ENCODE measurements around the gene SH3PXD2B. TPM values are rescaled to one million over a fixed set of nuclear protein-coding genes. Genes with fewer than 3 reads are reported as not detected.

SH3PXD2B gene
- total RNA-seq, result 10 to 100 TPM; 26.6 to 48.7 (median 38.9) TPM

DNA sequence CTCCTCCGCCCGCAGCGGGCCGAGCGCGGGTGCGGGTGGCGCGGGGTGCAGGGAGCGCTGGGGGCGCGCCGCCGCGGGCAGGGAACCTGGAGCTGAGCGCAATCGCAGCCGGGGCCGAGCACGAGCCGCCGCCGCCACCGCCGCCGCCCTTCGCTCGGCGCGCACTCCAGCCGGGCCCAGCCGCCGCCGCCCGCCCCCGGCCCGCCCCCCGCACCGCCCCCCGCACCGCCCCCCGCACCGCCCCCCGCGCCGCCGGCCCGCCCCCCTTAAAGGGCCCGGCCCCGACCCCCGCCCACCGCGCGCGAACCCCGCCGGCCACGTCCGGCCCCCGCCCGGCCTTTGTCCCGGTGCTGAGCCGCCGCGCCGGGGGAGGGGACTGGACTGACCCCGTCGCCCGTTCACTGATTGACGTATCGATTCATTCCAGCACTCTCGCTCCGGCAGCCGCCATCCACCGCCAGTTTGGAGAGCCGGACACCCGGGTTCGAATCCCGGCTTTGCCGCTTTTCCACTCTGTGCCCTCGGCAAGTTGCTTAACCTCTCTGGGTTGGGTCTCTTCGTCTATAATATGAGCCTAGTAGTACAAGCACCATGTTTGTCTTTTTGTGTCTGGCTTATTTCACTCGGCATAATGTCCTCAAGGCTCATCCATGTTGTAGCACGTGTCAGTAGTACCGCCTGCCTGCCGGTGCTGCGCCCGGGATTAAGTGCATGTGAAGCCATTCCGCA is at the start of gene SH3PXD2B:
Gene SH3PXD2B (minus strand): TSS at position 168 of the 729 bp plus-strand sequence. CDS start 173 bp downstream, outside the sequence.
- TF ChIP-seq, protein P1, sequence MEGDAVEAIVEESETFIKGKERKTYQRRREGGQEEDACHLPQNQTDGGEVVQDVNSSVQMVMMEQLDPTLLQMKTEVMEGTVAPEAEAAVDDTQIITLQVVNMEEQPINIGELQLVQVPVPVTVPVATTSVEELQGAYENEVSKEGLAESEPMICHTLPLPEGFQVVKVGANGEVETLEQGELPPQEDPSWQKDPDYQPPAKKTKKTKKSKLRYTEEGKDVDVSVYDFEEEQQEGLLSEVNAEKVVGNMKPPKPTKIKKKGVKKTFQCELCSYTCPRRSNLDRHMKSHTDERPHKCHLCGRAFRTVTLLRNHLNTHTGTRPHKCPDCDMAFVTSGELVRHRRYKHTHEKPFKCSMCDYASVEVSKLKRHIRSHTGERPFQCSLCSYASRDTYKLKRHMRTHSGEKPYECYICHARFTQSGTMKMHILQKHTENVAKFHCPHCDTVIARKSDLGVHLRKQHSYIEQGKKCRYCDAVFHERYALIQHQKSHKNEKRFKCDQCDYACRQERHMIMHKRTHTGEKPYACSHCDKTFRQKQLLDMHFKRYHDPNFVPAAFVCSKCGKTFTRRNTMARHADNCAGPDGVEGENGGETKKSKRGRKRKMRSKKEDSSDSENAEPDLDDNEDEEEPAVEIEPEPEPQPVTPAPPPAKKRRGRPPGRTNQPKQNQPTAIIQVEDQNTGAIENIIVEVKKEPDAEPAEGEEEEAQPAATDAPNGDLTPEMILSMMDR (IDR thresholded peaks at IDR 0.05; ENCODE audit: low read depth), result no peak

DNA sequence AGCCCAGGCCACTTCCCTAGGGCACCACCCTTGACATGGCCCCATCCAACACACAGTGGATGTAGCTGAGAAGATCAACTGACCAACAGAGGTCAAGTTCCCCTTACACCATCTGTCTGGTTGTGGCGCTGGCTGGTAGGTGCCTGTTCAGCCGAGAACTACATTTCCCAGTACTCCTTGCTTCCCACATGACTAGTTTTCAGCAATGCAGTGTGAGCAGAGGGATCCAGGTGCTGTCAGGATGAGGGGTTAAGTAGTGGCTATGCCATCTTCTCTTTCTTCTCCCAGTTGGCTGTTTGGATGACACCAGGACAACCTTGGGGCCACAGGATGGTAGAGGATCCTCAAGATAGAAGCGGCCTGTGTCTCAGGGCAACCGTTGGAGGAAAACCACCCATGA is 48.6 kb upstream of the SH3PXD2B start:
- TF ChIP-seq, protein P1 (IDR thresholded peaks at IDR 0.05; ENCODE audit: low read depth), result no peak

DNA sequence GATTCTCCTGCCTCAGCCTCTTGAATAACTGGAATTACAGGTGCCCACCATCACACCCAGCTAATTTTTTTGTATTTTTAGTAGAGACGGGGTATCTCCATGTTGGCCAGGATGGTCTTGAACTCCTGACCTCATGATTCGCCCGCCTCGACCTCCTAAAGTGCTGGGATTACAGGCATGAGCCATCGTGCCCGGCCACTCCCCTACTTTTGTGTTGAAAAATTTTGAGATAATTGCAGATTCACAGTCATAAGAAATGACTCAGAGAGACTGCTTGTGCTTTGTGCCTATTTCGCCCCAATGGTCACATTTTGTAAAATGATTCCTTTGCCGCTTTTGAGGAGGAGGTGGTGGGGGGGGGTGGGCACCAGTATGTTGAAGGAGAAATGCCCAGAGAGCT is 48.1 kb upstream of the SH3PXD2B start:
- TF ChIP-seq, protein P1 (IDR thresholded peaks at IDR 0.05; ENCODE audit: low read depth), result no peak

DNA sequence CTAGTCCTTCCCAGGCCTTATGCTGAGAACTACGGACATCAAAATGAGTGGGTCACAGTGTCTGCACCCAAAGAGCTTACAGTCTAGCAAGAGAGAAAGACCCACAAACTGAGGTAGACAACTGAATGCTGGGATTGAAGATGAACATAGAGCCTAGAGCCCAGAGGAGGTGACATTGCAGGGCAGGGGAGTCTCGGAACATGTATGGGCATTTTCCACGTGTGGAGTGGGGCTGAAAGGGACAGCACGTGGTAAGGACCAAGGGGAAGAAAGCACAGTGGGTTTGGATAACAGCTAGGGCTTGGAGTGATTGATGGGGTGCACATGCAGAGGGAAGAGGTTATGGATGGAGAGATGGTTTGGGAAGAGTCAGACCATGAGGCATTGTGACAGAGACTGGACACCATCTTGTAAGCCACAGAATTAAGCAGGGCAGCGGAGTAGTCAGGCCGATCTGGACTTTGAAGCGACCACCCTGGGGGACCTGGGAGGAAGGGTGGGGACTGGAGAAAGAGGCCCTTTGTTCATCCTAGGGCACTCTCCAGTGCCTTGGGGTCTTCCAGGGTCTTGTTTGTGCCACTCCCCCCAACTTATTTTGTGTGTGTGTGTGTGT is 47.5 kb upstream of the SH3PXD2B start:
- TF ChIP-seq, protein P1 (IDR thresholded peaks at IDR 0.05; ENCODE audit: low read depth), result no peak

DNA sequence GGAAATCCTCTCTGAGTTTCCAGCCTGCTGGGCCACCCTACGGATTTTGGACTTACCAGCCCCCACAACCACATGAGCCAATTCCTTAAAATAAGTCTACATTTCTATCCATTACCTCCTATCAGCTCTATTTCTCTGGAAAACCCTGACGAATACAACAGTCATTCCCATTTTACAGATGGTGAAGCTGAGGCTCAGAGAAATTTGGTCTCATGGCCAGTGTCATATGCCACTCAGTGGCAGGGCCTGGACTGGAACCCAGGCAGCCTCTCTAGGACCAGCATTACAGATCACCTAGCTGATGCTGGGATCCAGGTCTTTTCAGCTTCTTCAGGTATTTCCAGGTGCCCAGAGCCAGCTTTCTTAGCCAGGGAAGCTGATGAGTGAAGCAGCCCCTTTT is 45.0 kb upstream of the SH3PXD2B start:
- TF ChIP-seq, protein P1 (IDR thresholded peaks at IDR 0.05; ENCODE audit: low read depth), result no peak

DNA sequence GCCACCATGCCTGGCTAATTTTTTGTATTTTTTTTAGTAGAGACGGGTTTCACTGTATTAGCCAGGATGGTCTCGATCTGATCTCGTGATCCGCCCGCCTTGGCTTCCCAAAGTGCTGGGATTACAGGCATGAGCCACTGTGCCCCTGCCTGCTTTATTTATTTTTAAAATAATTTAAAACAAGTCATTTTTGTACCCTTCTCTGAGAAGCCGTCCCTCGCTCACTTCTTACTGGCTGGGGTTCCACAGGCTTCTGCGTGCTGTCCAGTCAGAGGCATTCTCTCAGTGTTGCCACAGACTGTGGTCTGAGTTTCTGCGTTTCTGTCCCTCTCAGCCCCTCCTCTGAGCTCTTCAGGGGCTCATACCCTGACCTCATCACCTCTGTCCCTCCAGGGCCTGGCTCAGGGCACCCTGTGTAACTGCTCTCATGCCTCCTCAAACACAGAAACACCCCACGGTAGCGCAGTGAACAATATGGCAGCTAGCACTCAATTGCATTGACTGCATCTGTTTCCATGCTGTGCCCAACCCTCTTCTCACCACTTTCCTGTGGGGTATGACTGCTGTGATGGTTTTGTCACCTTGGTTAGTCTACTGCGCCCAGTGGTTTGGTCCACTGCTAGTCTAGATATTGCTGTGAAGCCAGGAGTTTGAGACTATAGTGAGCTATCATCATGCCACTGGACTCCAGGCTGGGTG is 44.3 kb upstream of the SH3PXD2B start:
- TF ChIP-seq, protein P1 (IDR thresholded peaks at IDR 0.05; ENCODE audit: low read depth), result no peak
